GM18505 (cell line): ENCODE data around the gene OLFML2B.
A peak's percentile ranks its signal among the peaks of the same experiment; 100 is the strongest.
"Not testable (repeated sequence)": the region's sequence is repeated elsewhere in the genome, so short reads cannot be mapped to it uniquely, and the experiment has no call there.

Experiments
- ATAC-seq: cut with Tn5 transposase; IDR thresholded peaks from one replicate; pipeline ENCODE4 v1.9.1; 2021; ENCODE audit not compliant: unreplicated experiment
- POLR2A ChIP-seq: IDR thresholded peaks from 4 replicates; pipeline ENCODE4 v1.6.1; 2011; ENCODE audit warnings: borderline replicate concordance; ENCODE audit not compliant: insufficient read depth, insufficient read length; ENCODE audit errors: extremely low read depth

OLFML2B gene

DNA sequence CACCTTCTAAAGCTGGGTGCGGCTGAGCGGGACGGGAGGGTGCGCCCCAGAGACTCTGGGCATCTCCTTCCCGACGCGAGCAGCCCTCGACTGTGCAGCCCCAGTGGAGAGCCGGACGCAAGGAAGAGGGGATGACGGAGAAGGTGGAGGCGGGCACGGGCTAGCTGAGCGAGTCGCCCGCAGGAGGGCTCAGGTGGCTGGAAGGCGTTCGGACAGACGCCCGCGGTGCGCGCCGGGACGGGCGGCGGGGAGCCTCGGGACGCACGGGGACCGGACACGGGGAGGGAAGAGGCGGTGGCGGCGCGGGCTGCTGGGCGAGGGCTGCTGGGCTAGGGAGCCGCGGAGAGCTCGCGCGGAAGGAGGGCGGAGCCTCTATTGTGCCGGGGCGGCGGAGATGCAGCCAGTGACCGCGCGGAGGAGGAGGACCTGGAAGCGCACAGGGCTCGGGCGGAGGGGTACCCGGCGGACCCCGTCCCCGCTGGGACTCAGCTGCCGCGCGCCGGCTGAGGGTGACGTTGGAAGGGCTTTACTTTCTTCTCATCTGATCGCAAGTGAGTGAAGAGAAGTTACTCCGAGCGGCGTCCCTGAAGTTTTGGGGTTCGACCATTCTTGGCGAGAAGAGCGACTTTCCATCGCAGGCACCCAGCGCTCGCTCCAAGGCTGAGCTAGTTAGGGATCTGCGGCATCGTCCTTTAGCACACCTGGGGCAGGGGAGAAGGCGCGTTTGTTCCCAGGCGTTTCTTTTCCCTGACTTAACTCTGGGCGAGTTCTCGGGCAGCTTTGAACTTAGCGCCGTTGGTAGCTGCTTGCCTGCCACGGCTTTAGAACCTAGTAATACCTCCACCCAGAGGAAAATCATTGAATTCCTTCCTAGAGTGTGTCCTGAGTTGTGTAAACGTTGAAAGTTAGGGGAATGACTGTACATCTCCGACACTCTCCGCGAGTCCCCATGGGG is at the start of gene OLFML2B:
Gene OLFML2B (minus strand): TSS at position 323 of the 955 bp plus-strand sequence. CDS start 439 bp downstream, outside the sequence.
- no peak for TF ChIP-seq POLR2A
- ATAC-seq, result peak; percentile 62

- ATAC-seq, result no peak
- no peak for TF ChIP-seq POLR2A
Measured at GRCh38 chr1:162072740-162073139, 49.1 kb upstream of the OLFML2B start.

DNA sequence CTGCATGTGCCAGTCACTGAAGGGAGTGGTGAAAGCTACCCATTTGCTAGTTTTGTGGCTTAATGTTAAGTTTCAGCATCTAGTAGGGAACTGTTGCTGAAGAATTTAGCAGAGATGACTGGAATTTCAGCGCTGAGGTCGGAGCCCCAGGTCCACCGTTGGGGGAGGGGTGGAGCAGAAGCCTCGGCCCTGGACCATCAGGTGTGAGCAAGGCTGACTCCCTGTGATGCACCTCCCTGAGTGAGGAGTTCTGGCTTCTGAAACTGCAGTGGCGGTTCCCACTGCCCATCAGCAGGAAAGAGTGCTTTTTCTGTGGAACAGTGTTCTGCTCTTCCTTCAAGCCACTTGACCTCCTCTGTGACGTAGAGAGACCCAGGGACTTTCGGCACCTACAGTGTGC is 47.2 kb upstream of the OLFML2B start:
- no peak for TF ChIP-seq POLR2A
- no peak for ATAC-seq

- ATAC-seq, result no peak
- no peak for TF ChIP-seq POLR2A
Measured at GRCh38 chr1:162070094-162070748, 46.6 kb upstream of the OLFML2B start.

- no peak for TF ChIP-seq POLR2A
Measured at GRCh38 chr1:162069334-162070093, 45.8 kb upstream of the OLFML2B start, which contains the start of gene NOS1AP. Gene NOS1AP, plus strand, starts transcription at chr1:162069691. Its CDS starts 487 bp downstream, at chr1:162070178.

DNA sequence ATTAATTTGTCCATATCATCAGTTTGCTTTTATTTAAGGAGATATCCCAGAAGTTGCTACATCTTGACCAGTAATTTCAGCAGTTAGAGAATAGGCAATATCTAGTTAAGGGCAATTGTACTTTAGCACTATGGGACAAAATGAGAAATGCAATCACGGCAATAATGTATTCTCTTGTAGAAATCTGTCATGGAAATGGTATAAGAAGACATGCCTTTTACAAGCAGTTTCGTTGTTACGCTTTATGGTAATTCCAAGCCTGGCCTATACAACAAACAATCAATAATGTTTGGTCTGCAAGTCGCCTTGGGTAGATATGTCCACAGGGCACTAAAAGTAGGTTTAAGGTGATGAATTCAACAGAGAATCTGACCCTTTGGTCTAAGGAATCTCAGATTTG is 44.6 kb upstream of the OLFML2B start:
- no peak for ATAC-seq
- TF ChIP-seq POLR2A, result no peak

More at GRCh38 chr1:162069334-162070093, 45.8 kb upstream of the OLFML2B start, which contains the start of gene NOS1AP:
- ATAC-seq, result peak; percentile 97

DNA sequence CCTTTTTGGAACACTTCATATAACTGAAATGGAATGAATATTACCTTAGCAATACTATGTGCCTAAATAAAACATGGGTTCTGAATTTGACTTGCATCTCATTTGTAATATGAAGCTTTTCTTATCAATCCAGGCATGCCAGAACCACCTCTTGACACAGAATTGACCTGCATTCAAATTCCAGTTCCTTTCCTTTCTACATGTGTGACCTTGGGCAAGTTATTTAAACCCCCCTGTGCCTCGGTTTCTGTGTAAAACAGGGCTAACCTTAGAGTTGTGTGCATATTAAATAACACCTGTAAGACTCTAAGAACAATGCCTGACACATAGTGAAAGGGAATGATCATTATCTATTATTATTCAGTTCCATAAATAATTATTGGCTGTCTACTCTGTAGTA is 43.8 kb upstream of the OLFML2B start:
- TF ChIP-seq POLR2A, result no peak
- ATAC-seq, result no peak

DNA sequence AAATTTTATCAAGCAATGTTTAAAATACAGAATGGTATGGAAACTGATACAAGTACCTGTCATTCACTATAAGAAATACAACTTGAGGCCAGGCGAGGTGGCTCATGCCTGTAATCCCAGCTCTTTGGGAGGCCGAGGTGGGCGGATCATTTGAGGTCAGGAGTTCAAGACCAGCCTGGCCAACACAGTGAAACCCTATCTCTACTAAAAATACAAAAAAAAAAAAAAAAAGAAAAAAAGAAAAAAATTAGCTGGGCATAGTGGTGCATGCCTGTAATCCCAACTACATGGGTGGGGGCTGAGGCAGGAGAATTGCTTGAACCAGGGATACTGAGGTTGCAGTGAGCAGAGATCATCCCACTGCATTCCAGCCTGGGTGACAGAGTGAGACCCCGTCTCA is 43.2 kb upstream of the OLFML2B start:
- not testable (repeated sequence) for ATAC-seq

- no peak for TF ChIP-seq POLR2A
- no peak for ATAC-seq
Measured at GRCh38 chr1:162065016-162065415, 41.3 kb upstream of the OLFML2B start.

DNA sequence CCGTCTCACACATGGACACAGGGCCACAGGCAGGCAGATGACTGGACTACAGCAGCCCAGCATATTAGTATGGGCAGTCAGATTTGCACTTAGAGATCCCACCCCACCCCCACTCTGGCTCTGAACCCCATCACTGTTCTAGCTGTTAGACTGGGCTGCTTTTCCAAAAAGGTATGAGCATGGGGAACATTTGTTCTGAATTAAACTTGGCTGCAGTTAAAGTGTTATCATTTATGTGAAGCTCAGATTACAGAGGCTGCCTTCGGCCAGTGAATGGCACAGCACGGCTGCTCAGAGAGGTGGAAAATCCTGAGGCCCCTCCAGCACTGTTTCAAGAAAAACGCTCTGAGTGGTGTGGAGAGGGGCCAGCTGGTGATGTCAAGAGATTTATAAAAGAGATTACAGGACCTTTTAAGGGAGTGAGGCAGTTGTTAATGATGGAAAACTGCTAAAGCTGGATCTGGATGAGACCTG is 38.9 kb upstream of the OLFML2B start:
- ATAC-seq, result no peak
- TF ChIP-seq POLR2A, result no peak

GRCh38 chr1:162060314-162060713 is 36.6 kb upstream of the OLFML2B start:
- TF ChIP-seq POLR2A, result no peak
- ATAC-seq, result no peak

GRCh38 chr1:162059721-162060120 is 36.1 kb upstream of the OLFML2B start:
- TF ChIP-seq POLR2A, result no peak
- no peak for ATAC-seq

GRCh38 chr1:162056579-162056978 is 32.9 kb upstream of the OLFML2B start:
- TF ChIP-seq POLR2A, result no peak
- no peak for ATAC-seq
